Epithelial cell of proximal tubule (primary cell): ENCODE measurements around the gene PTPN2. TPM values are rescaled to one million over a fixed set of nuclear protein-coding genes. Genes with fewer than 3 reads are reported as not detected.
A peak's percentile ranks its signal among the peaks of the same experiment; 100 is the strongest.

ENCODE experiments used
- DNase-seq: peaks from one replicate; pipeline ENCODE4 v3.0.0-alpha.2; 2011; ENCODE audit warnings: low read depth
- H3K4me3 ChIP-seq: 2 replicates; pipeline ENCODE4 v1.5.1; 2011; ENCODE audit warnings: low read depth, mild to moderate bottlenecking, low read length
- total RNA-seq: library from RNA; depleted of rRNA; stranded (reverse); fragments of >200 nt; gene quantifications from 2 replicates; pipeline ENCODE4 v1.2.3, GENCODE V29; 2015
- TF ChIP-seq, protein P1 (sequence below): conservative IDR thresholded peaks from 2 replicates; pipeline ENCODE4 v1.5.1; 2012; ENCODE audit warnings: low read depth, mild to moderate bottlenecking, low read length

The PTPN2 gene
- total RNA-seq, 1 donor from 2014 or later: 54.0 TPM

DNA sequence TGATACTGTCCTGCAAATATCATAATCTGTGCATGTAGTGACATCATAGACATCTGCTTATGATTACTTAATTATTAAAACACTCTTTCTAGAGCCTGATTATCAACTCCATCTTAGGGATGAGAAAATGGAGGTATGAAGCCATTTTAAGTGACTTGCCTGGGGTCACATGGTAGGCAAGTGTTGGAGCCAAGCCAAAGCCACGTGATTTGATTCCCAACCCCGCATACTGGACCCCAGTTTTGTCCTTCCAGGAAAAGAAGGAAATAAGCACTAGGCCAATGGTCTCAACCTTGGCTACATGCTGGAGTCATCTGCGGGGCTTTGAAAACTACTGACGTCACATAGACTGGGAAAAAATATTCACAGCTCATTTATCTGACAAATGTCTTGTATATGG, 44.2 kb upstream of the PTPN2 start:
- DNase-seq: no peak
- TF ChIP-seq, protein P1, sequence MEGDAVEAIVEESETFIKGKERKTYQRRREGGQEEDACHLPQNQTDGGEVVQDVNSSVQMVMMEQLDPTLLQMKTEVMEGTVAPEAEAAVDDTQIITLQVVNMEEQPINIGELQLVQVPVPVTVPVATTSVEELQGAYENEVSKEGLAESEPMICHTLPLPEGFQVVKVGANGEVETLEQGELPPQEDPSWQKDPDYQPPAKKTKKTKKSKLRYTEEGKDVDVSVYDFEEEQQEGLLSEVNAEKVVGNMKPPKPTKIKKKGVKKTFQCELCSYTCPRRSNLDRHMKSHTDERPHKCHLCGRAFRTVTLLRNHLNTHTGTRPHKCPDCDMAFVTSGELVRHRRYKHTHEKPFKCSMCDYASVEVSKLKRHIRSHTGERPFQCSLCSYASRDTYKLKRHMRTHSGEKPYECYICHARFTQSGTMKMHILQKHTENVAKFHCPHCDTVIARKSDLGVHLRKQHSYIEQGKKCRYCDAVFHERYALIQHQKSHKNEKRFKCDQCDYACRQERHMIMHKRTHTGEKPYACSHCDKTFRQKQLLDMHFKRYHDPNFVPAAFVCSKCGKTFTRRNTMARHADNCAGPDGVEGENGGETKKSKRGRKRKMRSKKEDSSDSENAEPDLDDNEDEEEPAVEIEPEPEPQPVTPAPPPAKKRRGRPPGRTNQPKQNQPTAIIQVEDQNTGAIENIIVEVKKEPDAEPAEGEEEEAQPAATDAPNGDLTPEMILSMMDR: no peak
- H3K4me3 ChIP-seq: no peak overlapping the region

DNA sequence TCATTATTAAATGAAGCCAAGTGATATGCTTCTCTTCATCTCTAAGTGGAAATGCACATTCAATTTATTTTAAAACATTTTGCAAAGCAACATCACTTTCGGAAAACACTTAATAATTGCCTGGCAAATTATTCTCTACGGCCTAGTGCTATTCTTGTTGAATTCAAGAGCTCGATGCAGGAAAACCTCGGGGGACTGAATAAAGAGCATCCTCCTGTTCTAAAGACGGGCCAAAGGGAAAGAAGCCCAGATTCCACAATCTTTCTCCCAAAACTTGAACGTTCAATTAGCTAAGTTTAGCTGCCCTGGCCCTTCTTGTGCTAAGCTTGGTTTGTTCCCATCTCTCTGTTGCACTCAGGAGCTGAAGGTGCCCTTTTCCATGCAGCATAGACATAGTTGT, 40.6 kb upstream of the PTPN2 start:
- TF ChIP-seq, protein P1: no peak
- no peak for DNase-seq
- no peak overlapping the region for H3K4me3 ChIP-seq

DNA sequence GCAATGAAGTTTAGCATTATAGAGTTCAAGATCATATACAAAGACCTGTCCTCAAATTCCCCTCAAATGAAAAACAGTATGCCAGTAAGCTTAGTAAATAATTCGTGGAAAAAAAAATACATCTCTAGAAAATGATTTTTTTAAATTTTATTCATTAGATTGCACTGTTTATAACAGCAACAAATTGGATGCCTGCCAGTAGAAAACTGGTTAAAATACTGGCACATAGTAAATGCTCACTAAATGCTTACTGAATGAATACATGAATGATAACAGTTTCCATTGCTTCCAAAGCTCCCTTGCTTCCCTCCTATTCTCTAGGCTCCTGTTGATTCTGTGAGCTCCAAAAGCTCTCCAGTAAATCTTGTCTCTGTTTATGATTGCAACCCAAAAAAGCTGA, 38.2 kb upstream of the PTPN2 start:
- DNase-seq: no peak
- TF ChIP-seq, protein P1: no peak
- H3K4me3 ChIP-seq: no peak overlapping the region

DNA sequence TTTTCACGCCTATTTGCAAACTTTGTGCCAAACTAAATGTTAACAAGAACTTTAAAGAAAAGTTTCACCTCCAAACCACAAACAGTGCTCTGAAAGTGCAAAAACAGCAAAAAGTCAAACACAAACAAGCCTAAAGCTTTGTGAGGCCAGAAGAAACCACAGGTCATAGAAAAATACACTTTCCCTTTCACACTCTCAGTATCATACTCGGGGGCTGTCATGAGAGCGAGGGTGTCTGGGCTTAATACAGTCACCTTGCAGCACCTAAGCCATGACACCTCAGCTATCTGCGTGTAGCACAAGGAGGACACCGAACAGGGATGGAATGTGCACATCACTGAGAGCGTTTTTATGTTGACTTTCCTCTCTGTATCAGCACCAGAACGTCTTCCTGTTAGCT, 37.1 kb upstream of the PTPN2 start:
- DNase-seq: no peak
- TF ChIP-seq, protein P1: no peak

DNA sequence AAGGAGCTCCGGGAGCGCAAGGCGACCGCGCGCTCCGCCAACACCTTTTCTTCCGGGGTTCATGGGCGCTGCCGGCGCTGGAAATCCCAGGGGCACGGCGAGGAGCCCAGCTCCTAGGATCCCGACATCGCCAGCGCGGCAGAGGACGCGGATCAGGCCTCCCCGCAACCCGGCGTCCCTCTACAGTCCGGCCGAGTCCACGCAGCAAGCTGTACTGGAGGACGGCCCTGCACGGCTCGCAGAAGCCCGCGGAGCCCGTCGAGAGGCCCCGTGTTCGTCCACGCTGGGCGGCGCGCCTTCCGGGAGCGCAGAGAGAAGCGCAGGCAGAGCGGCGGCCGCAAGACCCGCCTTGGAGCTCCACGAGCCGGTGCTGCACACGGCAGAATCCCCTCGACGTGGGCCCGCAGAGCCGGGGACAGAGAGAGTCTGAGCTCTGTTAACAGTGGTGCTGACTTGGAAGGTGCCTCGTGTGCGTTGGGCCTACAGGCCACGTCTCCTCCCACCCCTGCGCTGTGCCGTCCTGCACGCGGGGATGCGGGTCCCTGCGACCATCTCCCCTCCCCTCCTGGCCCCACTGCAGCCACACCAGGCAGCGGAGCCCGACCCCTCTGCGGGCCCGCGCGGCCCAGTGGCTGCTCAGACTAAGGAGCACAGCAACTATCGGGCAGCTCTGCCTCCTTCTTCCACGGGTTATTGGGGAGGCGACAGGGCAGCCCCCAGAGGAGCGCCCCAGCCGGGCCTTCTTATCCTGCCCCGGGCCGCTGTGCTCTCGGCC, 28.1 kb upstream of the PTPN2 start:
- TF ChIP-seq, protein P1: no peak
- no peak for DNase-seq
- H3K4me3 ChIP-seq: no peak overlapping the region

More for the DNA sequence above, 37.1 kb upstream of the PTPN2 start:
- no peak overlapping the region for H3K4me3 ChIP-seq

DNA sequence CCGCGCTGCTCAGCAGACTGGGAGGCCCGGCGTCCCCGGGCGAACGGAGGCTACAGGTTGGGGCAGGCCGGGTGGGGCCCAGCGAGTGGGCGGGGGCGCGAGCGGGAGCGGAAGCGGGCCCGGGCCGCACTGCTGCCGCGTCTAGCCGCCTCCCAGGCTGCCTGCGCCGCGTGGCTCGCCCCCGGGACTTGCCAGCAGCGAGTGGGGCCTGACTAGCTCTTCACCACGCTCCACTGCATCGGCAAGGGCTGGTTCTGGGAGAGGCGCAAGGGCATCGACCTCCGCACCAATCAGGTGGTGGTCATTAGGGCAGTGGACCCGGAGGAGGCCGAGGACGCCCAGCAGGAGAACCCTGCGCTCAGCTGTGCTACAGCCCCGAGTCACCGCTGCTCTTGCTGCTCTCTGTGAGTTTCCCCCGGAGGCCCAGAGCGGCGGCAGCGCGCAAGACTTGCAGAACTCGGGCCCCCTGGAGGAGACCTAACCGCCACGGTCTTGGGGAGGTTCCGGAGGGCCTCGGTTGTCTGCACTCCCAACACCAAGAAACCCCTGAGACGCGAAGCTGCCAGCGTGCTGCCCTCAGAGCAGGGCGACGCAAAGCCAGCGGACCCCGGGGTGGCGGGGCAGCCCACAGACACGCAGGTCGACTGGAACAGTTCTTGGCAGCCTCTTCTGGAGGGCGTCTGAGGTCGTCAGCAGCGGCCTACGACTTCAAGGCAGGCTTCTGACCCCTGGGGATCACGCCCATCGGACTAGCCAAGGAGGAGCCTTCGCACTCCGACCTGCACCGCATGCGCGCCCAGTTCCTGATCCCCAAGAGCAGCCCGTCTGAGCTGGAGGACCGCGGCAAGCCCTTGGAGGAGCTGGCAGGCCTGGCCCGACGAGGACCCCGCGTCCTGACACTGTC, 27.2 kb upstream of the PTPN2 start:
- TF ChIP-seq, protein P1: no peak
- H3K4me3 ChIP-seq: peak overlapping the region; percentile 47
- DNase-seq: no peak
